Ascending aorta (tissue), 2 donors: ENCODE data around the gene PLCD3. TPM values are rescaled to one million over a fixed set of nuclear protein-coding genes. Genes with fewer than 3 reads are reported as not detected.

Experiments used
- DNase-seq, 2 donors: peaks; one replicate each; pipeline ENCODE4 v3.0.0-alpha.2; 2019; ENCODE audit warnings: low spot score in 2 of 2
- H3K27ac ChIP-seq, 2 donors: fragments of 200-600 bp; sonication (generic); one replicate each; pipeline ENCODE4 v1.5.1; 2016 to 2017; ENCODE audit warnings: mild to moderate bottlenecking in 1 of 2
- H3K27me3 ChIP-seq: fragments of 200-600 bp; sonication (generic); one replicate; pipeline ENCODE4 v1.5.1; 2017
- H3K36me3 ChIP-seq, 2 donors: fragments of 200-600 bp; sonication (generic); one replicate each; pipeline ENCODE4 v1.5.1; 2016
- H3K4me1 ChIP-seq, 2 donors: fragments of 200-600 bp; sonication (generic); one replicate each; pipeline ENCODE4 v1.5.1; 2016 to 2017; ENCODE audit warnings: mild to moderate bottlenecking in 1 of 2
- H3K4me3 ChIP-seq, 2 donors: fragments of 200-600 bp; sonication (generic); one replicate each; pipeline ENCODE4 v1.5.1; 2016 to 2017; ENCODE audit warnings: mild to moderate bottlenecking in 1 of 2
- H3K9me3 ChIP-seq, 2 donors: fragments of 200-600 bp; sonication (generic); one replicate each; pipeline ENCODE4 v1.5.1; 2016
- intact Hi-C: fragments of 100-400 bp; cut with DNase I; formaldehyde crosslinking; loops from one replicate; pipeline ENCODE4 v1.15.1; 2023
- total RNA-seq: library from RNA; depleted of rRNA; stranded (reverse); fragments of >200 nt; gene quantifications from one replicate; pipeline ENCODE4 v1.1.0, GENCODE V29; 2016
- TF ChIP-seq, protein P1 (sequence below), 3 experiments: fragments of 200-600 bp in 2 of 3; fragments of 450-650 bp in 1 of 3; sonication (generic) in 2 of 3; IDR thresholded peaks; one replicate each; pipeline ENCODE4 v1.5.1; 2016 to 2019; ENCODE audit warnings: antibody characterized with exemption in 3 of 3, mild to moderate bottlenecking in 1 of 3, moderate library complexity in 1 of 3

The PLCD3 gene
- total RNA-seq, 1 donor from 2014 or later, result 65.5 TPM

DNA sequence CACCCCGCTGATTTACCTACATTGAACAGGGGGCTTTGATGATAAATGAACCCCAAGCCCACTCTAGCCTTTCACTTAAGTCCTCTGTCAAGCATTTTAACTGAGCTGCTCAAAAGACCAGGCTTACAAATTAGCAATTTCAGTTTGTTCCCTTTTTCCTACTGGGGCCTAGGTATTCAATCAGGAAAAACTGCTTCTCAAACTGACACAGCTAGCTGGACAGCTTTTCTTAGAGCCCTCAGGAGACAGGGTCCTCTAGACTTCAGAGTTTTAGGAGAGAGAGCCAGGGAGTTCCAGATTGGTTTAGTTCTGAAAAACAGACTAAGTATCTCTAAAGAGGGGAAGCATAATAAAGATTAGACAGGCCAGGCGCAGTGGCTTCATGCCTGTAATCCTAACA lies 23.2 kb upstream of the PLCD3 start:
- peak overlapping the region in 1 of 2 donors; percentile 34 for H3K27ac ChIP-seq

DNA sequence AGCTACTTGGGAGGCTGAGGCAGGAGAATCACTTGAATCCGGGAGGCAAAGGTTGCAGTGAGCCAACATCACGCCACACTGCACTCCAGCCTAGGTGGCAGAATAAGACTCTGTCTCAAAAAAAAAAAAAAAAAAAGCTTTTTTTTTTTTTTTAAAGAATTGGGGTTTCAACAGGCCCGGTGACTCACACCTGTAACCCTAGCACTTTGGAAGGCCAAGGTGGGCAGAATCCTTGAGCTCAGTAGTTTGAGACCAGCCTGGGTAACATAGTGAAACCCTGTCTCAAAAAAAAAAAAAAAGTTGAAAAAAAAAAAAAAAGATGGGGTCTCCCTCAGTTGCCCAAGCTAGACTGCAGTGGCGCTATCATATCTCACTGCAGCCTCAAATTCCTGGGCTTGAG lies 22.7 kb upstream of the PLCD3 start:
- TF ChIP-seq, protein P1, sequence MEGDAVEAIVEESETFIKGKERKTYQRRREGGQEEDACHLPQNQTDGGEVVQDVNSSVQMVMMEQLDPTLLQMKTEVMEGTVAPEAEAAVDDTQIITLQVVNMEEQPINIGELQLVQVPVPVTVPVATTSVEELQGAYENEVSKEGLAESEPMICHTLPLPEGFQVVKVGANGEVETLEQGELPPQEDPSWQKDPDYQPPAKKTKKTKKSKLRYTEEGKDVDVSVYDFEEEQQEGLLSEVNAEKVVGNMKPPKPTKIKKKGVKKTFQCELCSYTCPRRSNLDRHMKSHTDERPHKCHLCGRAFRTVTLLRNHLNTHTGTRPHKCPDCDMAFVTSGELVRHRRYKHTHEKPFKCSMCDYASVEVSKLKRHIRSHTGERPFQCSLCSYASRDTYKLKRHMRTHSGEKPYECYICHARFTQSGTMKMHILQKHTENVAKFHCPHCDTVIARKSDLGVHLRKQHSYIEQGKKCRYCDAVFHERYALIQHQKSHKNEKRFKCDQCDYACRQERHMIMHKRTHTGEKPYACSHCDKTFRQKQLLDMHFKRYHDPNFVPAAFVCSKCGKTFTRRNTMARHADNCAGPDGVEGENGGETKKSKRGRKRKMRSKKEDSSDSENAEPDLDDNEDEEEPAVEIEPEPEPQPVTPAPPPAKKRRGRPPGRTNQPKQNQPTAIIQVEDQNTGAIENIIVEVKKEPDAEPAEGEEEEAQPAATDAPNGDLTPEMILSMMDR (IDR thresholded peaks at IDR 0.05), result no peak
- DNase-seq, result no peak
- H3K9me3 ChIP-seq, result no peaks in the 10 kb centered on the region
- H3K36me3 ChIP-seq, result no peaks in the 10 kb centered on the region
- no peak overlapping the region for H3K4me3 ChIP-seq
- intact Hi-C loops, result no loop called here
- peaks cover 10 to 52% of the 10 kb centered on the region in 2 donors for H3K4me1 ChIP-seq
- H3K27ac ChIP-seq, result peak overlapping the region in 1 of 2 donors; percentile 34
- H3K27me3 ChIP-seq, result no peaks in the 10 kb centered on the region

More for the DNA sequence above, 23.2 kb upstream of the PLCD3 start:
- no peak for DNase-seq
- intact Hi-C loops, result no loop called here
- no peaks in the 10 kb centered on the region for H3K27me3 ChIP-seq
- TF ChIP-seq, protein P1 (IDR thresholded peaks at IDR 0.05), result no peak
- H3K36me3 ChIP-seq, result no peaks in the 10 kb centered on the region
- H3K4me3 ChIP-seq, result no peak overlapping the region
- H3K4me1 ChIP-seq, result peaks cover 11 to 54% of the 10 kb centered on the region in 2 donors
- H3K9me3 ChIP-seq, result no peaks in the 10 kb centered on the region

DNA sequence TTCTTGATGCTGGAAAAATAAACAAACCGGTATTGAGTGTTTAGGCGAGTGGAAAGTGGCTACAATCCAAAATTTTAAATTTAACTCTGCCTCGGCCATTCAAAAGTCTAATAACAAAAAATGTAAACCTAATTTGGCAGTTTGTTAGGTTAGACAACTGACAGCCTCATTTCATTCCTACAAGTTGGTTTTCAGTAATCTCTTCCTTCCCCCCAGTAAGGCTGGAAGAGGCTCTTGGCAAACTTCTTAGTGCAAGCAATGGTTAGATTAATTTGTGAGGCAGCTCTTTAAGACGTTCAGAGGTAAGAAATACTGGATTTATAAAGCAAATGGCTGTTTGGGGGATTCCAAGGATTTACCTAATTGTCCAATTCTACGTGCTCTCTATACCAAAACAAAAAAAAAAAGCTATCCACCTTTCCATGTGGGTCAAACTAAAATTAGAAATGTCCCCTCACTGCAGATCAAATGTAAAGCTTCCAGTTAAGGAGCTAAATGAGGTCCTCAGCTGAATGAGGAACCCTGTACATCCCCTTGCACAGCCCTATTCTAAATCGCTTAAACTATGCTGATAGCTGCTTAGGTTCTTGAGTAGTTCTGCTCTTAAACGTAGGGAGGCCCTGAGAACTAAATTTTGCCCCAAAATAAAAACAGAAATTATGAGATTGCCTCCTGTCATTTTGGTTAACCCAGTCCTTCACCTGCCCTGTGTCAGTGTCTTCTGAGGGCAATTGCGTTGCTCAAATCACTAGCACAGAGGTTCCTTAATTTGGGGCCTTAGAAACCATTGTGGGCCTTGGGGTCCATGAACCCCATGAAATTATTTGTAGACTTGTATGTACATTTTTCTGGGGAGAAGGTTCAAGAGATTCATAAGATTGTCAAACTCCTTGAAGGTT lies 18.8 kb upstream of the PLCD3 start:
- no peaks in the 10 kb centered on the region for H3K27me3 ChIP-seq

DNA sequence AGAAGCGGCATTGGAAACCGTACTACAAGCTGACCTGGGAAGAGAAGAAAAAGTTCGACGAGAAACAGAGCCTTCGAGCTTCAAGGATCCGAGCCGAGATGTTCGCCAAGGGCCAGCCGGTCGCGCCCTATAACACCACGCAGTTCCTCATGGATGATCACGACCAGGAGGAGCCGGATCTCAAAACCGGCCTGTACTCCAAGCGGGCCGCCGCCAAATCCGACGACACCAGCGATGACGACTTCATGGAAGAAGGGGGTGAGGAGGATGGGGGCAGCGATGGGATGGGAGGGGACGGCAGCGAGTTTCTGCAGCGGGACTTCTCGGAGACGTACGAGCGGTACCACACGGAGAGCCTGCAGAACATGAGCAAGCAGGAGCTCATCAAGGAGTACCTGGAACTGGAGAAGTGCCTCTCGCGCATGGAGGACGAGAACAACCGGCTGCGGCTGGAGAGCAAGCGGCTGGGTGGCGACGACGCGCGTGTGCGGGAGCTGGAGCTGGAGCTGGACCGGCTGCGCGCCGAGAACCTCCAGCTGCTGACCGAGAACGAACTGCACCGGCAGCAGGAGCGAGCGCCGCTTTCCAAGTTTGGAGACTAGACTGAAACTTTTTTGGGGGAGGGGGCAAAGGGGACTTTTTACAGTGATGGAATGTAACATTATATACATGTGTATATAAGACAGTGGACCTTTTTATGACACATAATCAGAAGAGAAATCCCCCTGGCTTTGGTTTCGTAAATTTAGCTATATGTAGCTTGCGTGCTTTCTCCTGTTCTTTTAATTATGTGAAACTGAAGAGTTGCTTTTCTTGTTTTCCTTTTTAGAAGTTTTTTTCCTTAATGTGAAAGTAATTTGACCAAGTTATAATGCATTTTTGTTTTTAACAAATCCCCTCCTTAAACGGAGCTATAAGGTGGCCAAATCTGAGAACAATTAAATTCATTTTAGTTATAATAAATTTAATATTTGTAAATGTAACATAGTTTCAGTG lies 17.7 kb upstream of the PLCD3 start:
- H3K27me3 ChIP-seq, result no peaks in the 10 kb centered on the region
- peaks cover 9 to 41% of the 10 kb centered on the region in 2 donors for H3K4me1 ChIP-seq
- DNase-seq, result peak in 1 of 2 donors; percentile 85
- H3K4me3 ChIP-seq, result peak overlapping the region; percentile 72 to 90
- TF ChIP-seq, protein P1 (IDR thresholded peaks at IDR 0.05), result no peak
- peak overlapping the region; percentile 94 to 97 for H3K27ac ChIP-seq
- intact Hi-C loops, result loop anchor here (1.0 to 10.0 kb wide), 4 partner anchors 15 to 1245 kb away; partner anchors contain the start of genes ACBD4, MAP3K14 and MPP2
- H3K9me3 ChIP-seq, result no peaks in the 10 kb centered on the region
- no peaks in the 10 kb centered on the region for H3K36me3 ChIP-seq

More for the DNA sequence above, 18.8 kb upstream of the PLCD3 start:
- Histone ChIP-seq H3K27ac (peak overlapping the region in 1 of 2 donors; percentile 97), H3K4me1 (peaks cover 7 to 31% of the 10 kb centered on the region in 2 donors), H3K4me3 (peak overlapping the region; percentile 72 to 90), H3K36me3 (no peaks in the 10 kb centered on the region), H3K9me3 (no peaks in the 10 kb centered on the region)
- DNase-seq, result no peak
- TF ChIP-seq, protein P1 (IDR thresholded peaks at IDR 0.05), result no peak
- intact Hi-C loops, result no loop called here

DNA sequence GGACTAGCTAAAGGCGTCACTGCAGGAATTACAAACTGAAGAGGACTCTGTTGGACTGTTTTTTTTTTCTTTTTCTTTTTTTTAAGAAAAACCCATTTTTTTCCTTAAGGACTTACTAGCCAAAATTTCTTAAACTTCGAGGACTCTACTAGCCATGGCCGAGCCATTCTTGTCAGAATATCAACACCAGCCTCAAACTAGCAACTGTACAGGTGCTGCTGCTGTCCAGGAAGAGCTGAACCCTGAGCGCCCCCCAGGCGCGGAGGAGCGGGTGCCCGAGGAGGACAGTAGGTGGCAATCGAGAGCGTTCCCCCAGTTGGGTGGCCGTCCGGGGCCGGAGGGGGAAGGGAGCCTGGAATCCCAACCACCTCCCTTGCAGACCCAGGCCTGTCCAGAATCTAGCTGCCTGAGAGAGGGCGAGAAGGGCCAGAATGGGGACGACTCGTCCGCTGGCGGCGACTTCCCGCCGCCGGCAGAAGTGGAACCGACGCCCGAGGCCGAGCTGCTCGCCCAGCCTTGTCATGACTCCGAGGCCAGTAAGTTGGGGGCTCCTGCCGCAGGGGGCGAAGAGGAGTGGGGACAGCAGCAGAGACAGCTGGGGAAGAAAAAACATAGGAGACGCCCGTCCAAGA lies 16.8 kb upstream of the PLCD3 start:
- intact Hi-C loops, result loop anchor here (1.0 to 10.0 kb wide), 4 partner anchors 14 to 1244 kb away; partner anchors contain the start of genes ACBD4, MAP3K14 and MPP2
- Histone ChIP-seq H3K4me3 (peak overlapping the region; percentile 72 to 90), H3K27ac (peak overlapping the region; percentile 94 to 97), H3K27me3 (no peaks in the 10 kb centered on the region), H3K9me3 (no peaks in the 10 kb centered on the region), H3K36me3 (no peaks in the 10 kb centered on the region), H3K4me1 (peaks cover 11 to 44% of the 10 kb centered on the region in 2 donors)
- DNase-seq, result peak in 1 of 2 donors; percentile 94
- TF ChIP-seq, protein P1 (IDR thresholded peaks at IDR 0.05), result peak; percentile 86 to 93 (median 87)
